C4-2B (cell line): Measurements from ENCODE around the gene MCF2L.

Source experiments
- CTCF ChIP-seq: fragments of 450-650 bp; conservative IDR thresholded peaks from 2 replicates; pipeline ENCODE4 v1.5.1; 2017; ENCODE audit warnings: mild to moderate bottlenecking
- ZFX ChIP-seq: fragments of 450-650 bp; IDR thresholded peaks from 2 replicates; pipeline ENCODE4 v1.6.1; 2017

GRCh38 chr13:112934078-112934477 is 34.9 kb upstream of the MCF2L start:
- TF ChIP-seq CTCF: no peak
- TF ChIP-seq ZFX: no peak
